Measurements from ENCODE around the gene FOXB2. TPM values are rescaled to one million over a fixed set of nuclear protein-coding genes. Genes with fewer than 3 reads are reported as not detected.
A peak's percentile ranks its signal among the peaks of the same experiment; 100 is the strongest.

Gene FOXB2
- total and polyA plus RNA-seq, 2 donors (not counting 3 experiments of a cell fraction or from before 2014, with no cell fraction given): not detected

DNA sequence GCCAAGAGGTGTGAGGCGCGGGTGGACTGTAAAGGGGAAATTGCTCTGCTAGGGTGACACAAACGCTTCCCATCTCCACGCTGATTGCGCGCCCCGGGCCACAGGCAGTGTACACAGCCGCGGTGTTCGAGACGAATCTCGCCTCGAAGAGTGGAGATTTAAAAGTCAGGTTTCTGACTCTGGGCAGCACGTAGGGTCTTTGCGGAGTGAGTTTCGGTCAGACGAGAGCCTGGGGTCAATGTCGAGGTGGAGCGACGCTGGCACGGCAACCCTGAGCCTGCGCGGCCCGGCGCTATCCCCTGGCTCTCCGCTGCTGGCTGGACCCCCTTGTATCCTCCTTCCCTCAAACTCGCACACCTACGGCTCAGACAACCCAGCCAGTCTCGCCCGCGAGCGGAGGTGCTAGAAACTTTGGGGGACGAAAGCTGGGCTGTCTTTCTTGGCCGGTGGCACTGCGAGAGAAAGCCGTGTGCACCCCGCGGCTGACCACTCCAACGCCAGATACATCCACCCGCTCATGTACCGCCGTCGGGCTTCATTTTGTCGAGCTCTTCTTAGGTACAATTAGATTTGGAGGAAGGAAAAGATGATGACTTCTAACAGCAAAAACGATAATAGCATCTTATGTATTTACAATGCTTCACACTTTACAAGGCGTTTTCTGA is 5.4 kb upstream of the FOXB2 start:
- no peaks in the 10 kb centered on the region for H3K9me1 ChIP-seq (replicated peaks; ENCODE audit: control insufficient read depth, extremely low read depth, insufficient read depth, low read length)
- H3K9ac ChIP-seq (replicated peaks; ENCODE audit: extremely low read depth, insufficient read depth, low read length): no peak overlapping the region
- intact Hi-C loops (cut with micrococcal nuclease): loop anchor here (2.0 to 10.0 kb wide), 2 partner anchors 253 to 559 kb away; partner anchors contain the start of gene GCNT1
- H3K4me3 ChIP-seq (replicated peaks in 1 of 3; ENCODE audit: insufficient read depth in 1 of 3, low read depth in 1 of 3, low read length in 3 of 3): no peak overlapping the region
- no peak overlapping the region for H3K27ac ChIP-seq (ENCODE audit: insufficient read depth, low read depth, low read length)
- H3K27me3 ChIP-seq (ENCODE audit: control insufficient read depth in 2 of 2, insufficient read depth in 2 of 2, low read length in 2 of 2): peaks cover 84 to 97% of the 10 kb centered on the region in 2 experiments
- ChIA-PET CTCF (interaction anchor here (0.8 to 5.0 kb wide), 9 partner anchors 9 to 206 kb away, joined by 3 to 37 read pairs (median 4); no protein-coding TSS in a partner anchor), POLR2A (no interaction called here)
- no TSS peak for BruUV-seq (replicated peaks)
- no peak for FAIRE-seq
- H3K79me2 ChIP-seq (ENCODE audit: control insufficient read depth, insufficient read depth, low read length): no peaks in the 10 kb centered on the region
- no peak for DNase-seq (ENCODE audit: low read depth, low spot score)
- no peak overlapping the region for H2AFZ ChIP-seq (ENCODE audit: low read depth, low read length)
- TF ChIP-seq EZH2 (IDR thresholded peaks at IDR 0.05; ENCODE audit: borderline replicate concordance, low read depth, low read length, severe bottlenecking): peak; percentile 83
- no peak for TF ChIP-seq JUN (IDR thresholded peaks at IDR 0.05; ENCODE audit: borderline replicate concordance, insufficient read depth, insufficient read length, low read depth)
- no peak for TF ChIP-seq GATA2 (IDR thresholded peaks at IDR 0.05; ENCODE audit: insufficient read depth, insufficient read length, low read depth, low read length)
- H3K4me1 ChIP-seq (ENCODE audit: control insufficient read depth, extremely low read depth, insufficient read depth, low read length): peaks cover 7% of the 10 kb centered on the region
- no peaks in the 10 kb centered on the region for H3K36me3 ChIP-seq (ENCODE audit: control insufficient read depth in 2 of 2, extremely low read depth in 1 of 2, insufficient read depth in 2 of 2, low read length in 2 of 2)
- no peaks in the 10 kb centered on the region for H4K20me1 ChIP-seq (replicated peaks; ENCODE audit: control insufficient read depth, extremely low read depth, insufficient read depth, low read length)
- dilution Hi-C loops (cut with MboI; ENCODE audit: extremely low pct_ligation_motif_present, low sequenced_read_pairs): no loop called here
- H3K9me3 ChIP-seq (replicated peaks; ENCODE audit: control insufficient read depth, insufficient read depth, low read length): no peaks in the 10 kb centered on the region
- H3K4me2 ChIP-seq (ENCODE audit: insufficient read depth, low read length): no peak overlapping the region

DNA sequence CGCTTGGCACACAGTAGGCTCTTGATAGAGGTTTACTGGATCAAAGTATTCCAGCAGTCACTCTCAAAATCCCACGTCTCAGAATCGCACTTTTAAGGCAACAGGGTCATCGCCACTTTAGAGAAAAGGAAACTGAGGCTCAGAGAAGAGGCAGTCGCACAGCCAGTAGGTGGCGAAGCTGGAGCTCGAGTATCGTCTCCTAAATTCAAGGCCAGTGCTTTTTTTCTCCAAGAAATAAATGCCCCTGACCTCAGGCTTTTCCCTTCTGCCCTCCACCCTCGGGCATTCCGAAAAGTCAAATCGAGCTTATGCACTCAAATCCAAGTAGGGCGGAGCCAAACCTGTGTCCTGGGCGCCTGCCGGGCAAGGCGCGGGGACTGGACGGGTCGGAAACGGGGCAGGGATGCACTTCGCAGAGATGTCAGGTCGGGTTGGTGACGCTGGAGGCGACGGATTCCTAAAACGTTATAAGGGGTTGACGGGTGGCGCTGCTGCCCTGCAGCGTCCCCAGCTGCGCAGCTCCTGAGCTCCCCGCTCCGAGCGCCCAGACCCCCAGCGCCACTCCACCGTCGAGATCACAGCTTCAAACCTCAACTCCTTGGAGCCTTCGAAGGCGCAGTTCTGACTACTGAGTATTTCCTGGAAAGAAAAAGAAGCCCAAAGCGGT is 4.7 kb upstream of the FOXB2 start:
- Histone ChIP-seq H3K36me3 (ENCODE audit: control insufficient read depth in 2 of 2, extremely low read depth in 1 of 2, insufficient read depth in 2 of 2, low read length in 2 of 2) (no peaks in the 10 kb centered on the region), H3K27ac (ENCODE audit: insufficient read depth, low read depth, low read length) (no peak overlapping the region), H3K4me1 (ENCODE audit: control insufficient read depth, extremely low read depth, insufficient read depth, low read length) (peaks cover 7% of the 10 kb centered on the region), H3K9ac (replicated peaks; ENCODE audit: extremely low read depth, insufficient read depth, low read length) (no peak overlapping the region), H4K20me1 (replicated peaks; ENCODE audit: control insufficient read depth, extremely low read depth, insufficient read depth, low read length) (no peaks in the 10 kb centered on the region), H3K27me3 (ENCODE audit: control insufficient read depth in 2 of 2, insufficient read depth in 2 of 2, low read length in 2 of 2) (peaks cover 91 to 100% of the 10 kb centered on the region in 2 experiments), H3K79me2 (ENCODE audit: control insufficient read depth, insufficient read depth, low read length) (no peaks in the 10 kb centered on the region), H3K9me1 (replicated peaks; ENCODE audit: control insufficient read depth, extremely low read depth, insufficient read depth, low read length) (no peaks in the 10 kb centered on the region), H2AFZ (ENCODE audit: low read depth, low read length) (no peak overlapping the region), H3K9me3 (replicated peaks; ENCODE audit: control insufficient read depth, insufficient read depth, low read length) (no peaks in the 10 kb centered on the region), H3K4me3 (replicated peaks in 1 of 3; ENCODE audit: insufficient read depth in 1 of 3, low read depth in 1 of 3, low read length in 3 of 3) (no peak overlapping the region), H3K4me2 (ENCODE audit: insufficient read depth, low read length) (no peak overlapping the region)
- ChIA-PET POLR2A (no interaction called here), CTCF (interaction anchor here (0.7 to 5.0 kb wide), 10 partner anchors 10 to 207 kb away, joined by 3 to 37 read pairs (median 4); no protein-coding TSS in a partner anchor)
- intact Hi-C loops (cut with micrococcal nuclease) (loop anchor here (10.0 kb wide), 1 partner anchor 560 kb away; the partner anchor contains the start of gene GCNT1), dilution Hi-C loops (cut with MboI; ENCODE audit: extremely low pct_ligation_motif_present, low sequenced_read_pairs) (no loop called here)
- no peak for FAIRE-seq
- no peak for TF ChIP-seq POLR2A (IDR thresholded peaks at IDR 0.05; ENCODE audit: low read depth, low read length)
- TF ChIP-seq, protein P1, sequence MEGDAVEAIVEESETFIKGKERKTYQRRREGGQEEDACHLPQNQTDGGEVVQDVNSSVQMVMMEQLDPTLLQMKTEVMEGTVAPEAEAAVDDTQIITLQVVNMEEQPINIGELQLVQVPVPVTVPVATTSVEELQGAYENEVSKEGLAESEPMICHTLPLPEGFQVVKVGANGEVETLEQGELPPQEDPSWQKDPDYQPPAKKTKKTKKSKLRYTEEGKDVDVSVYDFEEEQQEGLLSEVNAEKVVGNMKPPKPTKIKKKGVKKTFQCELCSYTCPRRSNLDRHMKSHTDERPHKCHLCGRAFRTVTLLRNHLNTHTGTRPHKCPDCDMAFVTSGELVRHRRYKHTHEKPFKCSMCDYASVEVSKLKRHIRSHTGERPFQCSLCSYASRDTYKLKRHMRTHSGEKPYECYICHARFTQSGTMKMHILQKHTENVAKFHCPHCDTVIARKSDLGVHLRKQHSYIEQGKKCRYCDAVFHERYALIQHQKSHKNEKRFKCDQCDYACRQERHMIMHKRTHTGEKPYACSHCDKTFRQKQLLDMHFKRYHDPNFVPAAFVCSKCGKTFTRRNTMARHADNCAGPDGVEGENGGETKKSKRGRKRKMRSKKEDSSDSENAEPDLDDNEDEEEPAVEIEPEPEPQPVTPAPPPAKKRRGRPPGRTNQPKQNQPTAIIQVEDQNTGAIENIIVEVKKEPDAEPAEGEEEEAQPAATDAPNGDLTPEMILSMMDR (IDR thresholded peaks at IDR 0.05; ENCODE audit: extremely low read depth in 1 of 2, insufficient read depth in 1 of 2, low read depth in 1 of 2, low read length in 2 of 2): peak; percentile 5 to 34
- peak; percentile 66 for TF ChIP-seq EZH2 (IDR thresholded peaks at IDR 0.05; ENCODE audit: borderline replicate concordance, low read depth, low read length, severe bottlenecking)
- no peak for DNase-seq (ENCODE audit: low read depth, low spot score)
- no TSS peak for BruUV-seq (replicated peaks)
